OCI-LY3 (cell line): Measurements from ENCODE around the gene DHRS13.
"Not testable (repeated sequence)": the region's sequence is repeated elsewhere in the genome, so short reads cannot be mapped to it uniquely, and the experiment has no call there.

Source experiments
- H2AFZ ChIP-seq: fragments of 200-600, 300-600 bp; shearing (Covaris generic); 2 replicates; pipeline ENCODE4 v1.6.0; 2014; ENCODE audit warnings: antibody characterized with exemption, low read depth, low read length
- H3K27ac ChIP-seq: fragments of 200-600, 300-600 bp; sonication (generic); 2 replicates; pipeline ENCODE4 v1.5.1; 2014; ENCODE audit warnings: mild to moderate bottlenecking, low read length, moderate library complexity, mixed read lengths
- H3K27me3 ChIP-seq: fragments of 200-600, 300-600 bp; sonication (generic); 2 replicates; pipeline ENCODE4 v1.6.1; 2014; ENCODE audit warnings: low read depth, low read length, mixed read lengths
- H3K36me3 ChIP-seq: fragments of 200-600, 300-600 bp; sonication (generic); replicated peaks from 2 replicates; pipeline ENCODE3; 2014; ENCODE audit warnings: low read depth, low read length, mixed read lengths
- H3K4me1 ChIP-seq: fragments of 300-600, 200-600 bp; sonication (generic); 2 replicates; pipeline ENCODE4 v1.6.1; 2014; ENCODE audit warnings: low read length, mixed read lengths
- H3K4me2 ChIP-seq: fragments of 200-600, 300-600 bp; sonication (generic); 2 replicates; pipeline ENCODE4 v1.6.1; 2014; ENCODE audit warnings: low read length, mixed read lengths
- H3K4me3 ChIP-seq: fragments of 300-600, 200-600 bp; sonication (generic); 2 replicates; pipeline ENCODE4 v1.5.1; 2014; ENCODE audit warnings: antibody characterized with exemption, mild to moderate bottlenecking, low read length, moderate library complexity
- H3K79me2 ChIP-seq: fragments of 300-600, 200-600 bp; shearing (Covaris generic); 2 replicates; pipeline ENCODE4 v1.6.1; 2014; ENCODE audit warnings: mild to moderate bottlenecking, low read length, mixed read lengths
- H3K9ac ChIP-seq: fragments of 300-600, 200-600 bp; shearing (Covaris generic); 2 replicates; pipeline ENCODE4 v1.6.0; 2014; ENCODE audit warnings: mild to moderate bottlenecking, low read length, moderate library complexity
- H3K9me3 ChIP-seq: fragments of 200-600, 300-600 bp; shearing (Covaris generic); 2 replicates; pipeline ENCODE4 v1.6.1; 2014; ENCODE audit warnings: low read length, mixed read lengths; ENCODE audit not compliant: insufficient read depth
- H4K20me1 ChIP-seq: fragments of 200-600, 300-600 bp; sonication (generic); 2 replicates; pipeline ENCODE4 v1.6.1; 2016; ENCODE audit warnings: low read length, mixed read lengths; ENCODE audit not compliant: insufficient read depth
- EZH2phosphoT487 ChIP-seq: fragments of 200-600 bp; shearing (Covaris generic); IDR thresholded peaks from 2 replicates; pipeline ENCODE4 v1.6.1; 2018; ENCODE audit warnings: antibody characterized with exemption, mixed run types, low read depth
- TF ChIP-seq, protein P1 (sequence below): fragments of 200-600, 300-600 bp; sonication (generic); IDR thresholded peaks from 2 replicates; pipeline ENCODE4 v1.5.1; 2014; ENCODE audit warnings: antibody characterized with exemption, low read length, low read depth

Gene DHRS13

DNA sequence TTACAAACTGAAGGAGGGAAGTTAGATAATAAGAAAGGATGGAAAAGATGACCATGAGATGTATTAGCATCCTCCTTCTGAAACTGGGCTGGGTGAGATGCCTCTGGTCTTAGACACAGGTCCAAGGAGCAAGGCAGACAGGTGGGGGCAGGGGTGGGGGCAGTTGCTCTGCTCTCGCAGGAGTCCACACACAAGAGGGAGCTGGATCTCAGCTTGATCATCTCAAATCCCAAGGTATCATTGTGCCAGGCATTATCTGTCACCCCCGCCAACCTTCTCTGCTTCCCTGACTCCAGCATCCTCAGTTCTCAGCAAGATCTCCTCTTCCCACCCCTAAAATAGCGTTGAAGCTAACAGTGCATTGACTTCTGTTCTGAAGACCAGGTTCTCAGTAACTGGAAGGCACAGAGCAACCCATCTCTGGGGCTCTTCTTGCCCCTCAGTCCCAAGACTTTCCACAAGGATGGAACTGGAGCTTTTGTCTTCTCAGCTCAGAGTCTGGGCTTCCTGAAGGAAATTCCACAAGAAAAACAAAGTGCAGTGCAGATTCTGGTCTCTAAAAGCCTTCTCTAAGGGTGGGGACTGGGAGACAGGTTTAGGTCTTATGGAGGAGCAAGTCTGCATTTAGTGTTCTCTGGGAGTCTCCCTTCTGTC lies 7.0 kb downstream of the DHRS13 start:
- Histone ChIP-seq H3K27me3 (no peaks in the 10 kb centered on the region), H2AFZ (no peak overlapping the region), H3K36me3 (peaks cover 22% of the 10 kb centered on the region), H3K9ac (peak overlapping the region; percentile 89), H3K4me2 (peak overlapping the region; percentile 99), H4K20me1 (no peaks in the 10 kb centered on the region), H3K27ac (peak overlapping the region; percentile 98), H3K4me1 (peaks cover 74% of the 10 kb centered on the region), H3K79me2 (peaks cover 62% of the 10 kb centered on the region), H3K9me3 (no peaks in the 10 kb centered on the region), H3K4me3 (peak overlapping the region; percentile 88)
- TF ChIP-seq, protein P1, sequence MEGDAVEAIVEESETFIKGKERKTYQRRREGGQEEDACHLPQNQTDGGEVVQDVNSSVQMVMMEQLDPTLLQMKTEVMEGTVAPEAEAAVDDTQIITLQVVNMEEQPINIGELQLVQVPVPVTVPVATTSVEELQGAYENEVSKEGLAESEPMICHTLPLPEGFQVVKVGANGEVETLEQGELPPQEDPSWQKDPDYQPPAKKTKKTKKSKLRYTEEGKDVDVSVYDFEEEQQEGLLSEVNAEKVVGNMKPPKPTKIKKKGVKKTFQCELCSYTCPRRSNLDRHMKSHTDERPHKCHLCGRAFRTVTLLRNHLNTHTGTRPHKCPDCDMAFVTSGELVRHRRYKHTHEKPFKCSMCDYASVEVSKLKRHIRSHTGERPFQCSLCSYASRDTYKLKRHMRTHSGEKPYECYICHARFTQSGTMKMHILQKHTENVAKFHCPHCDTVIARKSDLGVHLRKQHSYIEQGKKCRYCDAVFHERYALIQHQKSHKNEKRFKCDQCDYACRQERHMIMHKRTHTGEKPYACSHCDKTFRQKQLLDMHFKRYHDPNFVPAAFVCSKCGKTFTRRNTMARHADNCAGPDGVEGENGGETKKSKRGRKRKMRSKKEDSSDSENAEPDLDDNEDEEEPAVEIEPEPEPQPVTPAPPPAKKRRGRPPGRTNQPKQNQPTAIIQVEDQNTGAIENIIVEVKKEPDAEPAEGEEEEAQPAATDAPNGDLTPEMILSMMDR: no peak
- no peak for TF ChIP-seq EZH2phosphoT487

DNA sequence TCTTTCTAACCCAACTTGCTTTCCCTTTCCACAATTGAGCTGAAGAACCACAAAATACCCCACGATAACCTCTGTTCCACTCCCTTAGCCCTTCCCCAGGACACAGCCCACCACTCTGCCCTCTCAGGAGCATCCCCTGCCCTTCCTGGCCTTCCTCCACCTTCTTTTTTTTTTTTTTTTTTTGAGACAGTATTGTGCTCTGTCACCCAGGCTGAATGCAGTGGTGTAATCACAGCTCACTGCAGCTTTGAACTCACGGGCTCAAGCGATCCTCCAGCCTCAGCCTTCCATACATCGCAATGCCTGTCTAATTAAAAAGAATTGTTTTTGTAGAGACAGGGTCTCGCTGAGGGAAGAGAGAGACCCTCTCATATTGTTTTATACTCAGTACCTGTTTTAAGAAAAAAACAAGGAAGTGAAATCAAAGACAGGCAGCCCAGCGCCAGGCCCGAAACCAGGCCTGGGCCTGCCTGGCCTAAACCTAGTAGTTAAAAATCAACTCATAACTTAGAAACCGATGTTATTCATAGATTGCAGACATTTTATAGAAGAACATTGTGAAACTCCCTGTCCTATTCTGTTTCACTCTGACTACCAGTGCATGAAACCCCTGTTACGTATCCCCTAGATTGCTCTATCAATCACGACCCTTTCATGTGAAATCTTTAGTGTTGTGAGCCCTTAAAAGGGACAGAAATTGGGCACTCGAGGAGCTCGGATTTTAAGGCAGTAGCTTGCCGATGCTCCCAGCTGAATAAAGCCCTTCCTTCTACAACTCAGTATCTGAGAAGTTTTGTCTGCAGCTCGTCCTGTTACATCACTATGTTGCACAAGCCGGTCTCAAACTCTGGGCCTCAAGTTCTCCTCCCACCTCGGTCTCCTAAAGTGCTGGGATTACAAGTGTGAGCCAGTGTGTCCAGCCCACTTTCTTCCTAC lies 9.4 kb downstream of the DHRS13 start:
- H3K9me3 ChIP-seq, H3K36me3 ChIP-seq, H3K27me3 ChIP-seq, H4K20me1 ChIP-seq, H2AFZ ChIP-seq: not testable (repeated sequence)
- Histone ChIP-seq H3K4me1 (peaks cover 84% of the 10 kb centered on the region), H3K79me2 (peaks cover 42% of the 10 kb centered on the region), H3K9ac (peak overlapping the region; percentile 88), H3K27ac (peak overlapping the region; percentile 98), H3K4me2 (peak overlapping the region; percentile 91), H3K4me3 (peak overlapping the region; percentile 67)

DNA sequence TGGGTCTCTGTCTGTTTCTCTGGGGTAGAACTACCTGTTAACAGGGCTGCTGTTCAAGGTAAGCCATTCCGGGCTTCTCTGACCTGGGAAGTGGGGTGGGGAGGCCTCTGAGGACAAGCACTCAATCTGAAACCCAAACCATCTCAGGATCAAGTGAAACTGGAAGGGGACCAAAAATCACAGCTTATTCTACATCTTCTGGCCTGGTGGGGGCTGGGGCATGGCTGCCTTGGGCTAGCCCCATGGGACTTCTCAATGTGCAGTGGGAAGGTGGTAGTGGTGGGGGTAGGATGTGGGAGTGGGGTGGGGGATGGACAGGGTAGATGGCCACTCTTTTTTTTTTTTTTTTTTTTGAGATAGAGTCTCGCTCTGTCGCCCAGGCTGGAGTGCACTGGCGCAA lies 10.9 kb downstream of the DHRS13 start:
- Histone ChIP-seq H3K27ac (peak overlapping the region; percentile 98), H3K4me1 (peaks cover 90% of the 10 kb centered on the region), H3K4me2 (peak overlapping the region; percentile 73), H4K20me1 (no peaks in the 10 kb centered on the region), H2AFZ (no peak overlapping the region), H3K27me3 (no peaks in the 10 kb centered on the region), H3K9ac (peak overlapping the region; percentile 88; the same call in 1 of the 2 replicates), H3K4me3 (peak overlapping the region; percentile 67; the same call in 1 of the 2 replicates), H3K36me3 (peaks cover 4% of the 10 kb centered on the region), H3K79me2 (peaks cover 33% of the 10 kb centered on the region), H3K9me3 (no peaks in the 10 kb centered on the region)
- TF ChIP-seq EZH2phosphoT487: no peak
- TF ChIP-seq, protein P1: no peak

DNA sequence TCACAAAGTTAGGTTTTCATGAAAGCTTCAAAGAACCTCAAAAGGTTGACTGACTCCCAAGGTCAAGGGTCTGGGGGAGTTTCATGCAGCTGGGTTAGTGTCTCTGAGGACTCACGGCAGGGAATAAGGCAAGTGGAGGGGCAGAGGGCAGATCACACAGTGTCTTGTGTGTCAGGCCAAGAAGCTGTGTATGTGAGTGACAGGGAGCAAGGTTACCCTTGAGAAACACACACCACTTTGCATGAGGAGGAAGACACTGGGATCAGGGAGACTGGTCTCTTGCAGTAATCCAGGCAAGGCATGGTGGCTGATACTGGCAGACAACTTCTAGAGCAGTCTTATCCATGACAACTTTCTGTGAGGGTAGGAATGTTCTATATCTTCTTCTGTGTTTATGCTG lies 11.7 kb downstream of the DHRS13 start:
- peak overlapping the region; percentile 73 for H3K4me2 ChIP-seq
- H3K9ac ChIP-seq: peak overlapping the region; percentile 88; the same call in 1 of the 2 replicates
- TF ChIP-seq, protein P1: no peak
- no peak for TF ChIP-seq EZH2phosphoT487
- peaks cover 4% of the 10 kb centered on the region for H3K36me3 ChIP-seq
- no peak overlapping the region for H3K4me3 ChIP-seq
- H4K20me1 ChIP-seq: no peaks in the 10 kb centered on the region
- peaks cover 89% of the 10 kb centered on the region for H3K4me1 ChIP-seq
- no peak overlapping the region for H2AFZ ChIP-seq
- peaks cover 25% of the 10 kb centered on the region for H3K79me2 ChIP-seq
- peak overlapping the region; percentile 98 for H3K27ac ChIP-seq
- no peaks in the 10 kb centered on the region for H3K27me3 ChIP-seq
- H3K9me3 ChIP-seq: no peaks in the 10 kb centered on the region
